Parathyroid adenoma (tissue), 2 donors: Measurements from ENCODE around the gene SATB2.

Source experiments
- H2AFZ ChIP-seq: fragments of 300-600 bp; sonication (generic); one replicate; pipeline ENCODE4 v1.7.0; 2017; ENCODE audit warnings: antibody characterized with exemption, mild to moderate bottlenecking
- H3K27ac ChIP-seq: fragments of 300-600 bp; sonication (generic); one replicate; pipeline ENCODE4 v1.7.0; 2017
- H3K27me3 ChIP-seq: fragments of 300-600 bp; sonication (generic); one replicate; pipeline ENCODE4 v1.7.0; 2017; ENCODE audit warnings: low read length; ENCODE audit not compliant: control insufficient read depth, insufficient read depth
- H3K36me3 ChIP-seq: fragments of 300-600 bp; sonication (generic); one replicate; pipeline ENCODE4 v1.7.0; 2017; ENCODE audit warnings: low read length; ENCODE audit not compliant: control insufficient read depth, insufficient read depth
- H3K4me1 ChIP-seq: fragments of 300-600 bp; sonication (generic); one replicate; pipeline ENCODE4 v1.7.0; 2017; ENCODE audit warnings: control low read depth
- H3K4me2 ChIP-seq: fragments of 300-600 bp; sonication (generic); one replicate; pipeline ENCODE4 v1.7.0; 2017; ENCODE audit warnings: low read length
- H3K4me3 ChIP-seq: fragments of 300-600 bp; sonication (generic); one replicate; pipeline ENCODE4 v1.7.0; 2017; ENCODE audit warnings: low read depth, low read length
- H3K79me2 ChIP-seq: fragments of 300-600 bp; sonication (generic); one replicate; pipeline ENCODE4 v1.7.0; 2017; ENCODE audit warnings: control low read depth
- H3K9ac ChIP-seq: fragments of 300-600 bp; sonication (generic); one replicate; pipeline ENCODE4 v1.7.0; 2017; ENCODE audit warnings: mild to moderate bottlenecking
- H3K9me3 ChIP-seq: fragments of 300-600 bp; sonication (generic); one replicate; pipeline ENCODE4 v1.7.0; 2017; ENCODE audit warnings: low read length; ENCODE audit not compliant: control insufficient read depth
- TF ChIP-seq, protein P1 (sequence below): fragments of 300-600 bp; sonication (generic); IDR thresholded peaks from one replicate; pipeline ENCODE4 v1.7.0; 2017; ENCODE audit warnings: antibody characterized with exemption, mild to moderate bottlenecking
- donor health status: primary hyperparathyroidism.

Gene SATB2

DNA sequence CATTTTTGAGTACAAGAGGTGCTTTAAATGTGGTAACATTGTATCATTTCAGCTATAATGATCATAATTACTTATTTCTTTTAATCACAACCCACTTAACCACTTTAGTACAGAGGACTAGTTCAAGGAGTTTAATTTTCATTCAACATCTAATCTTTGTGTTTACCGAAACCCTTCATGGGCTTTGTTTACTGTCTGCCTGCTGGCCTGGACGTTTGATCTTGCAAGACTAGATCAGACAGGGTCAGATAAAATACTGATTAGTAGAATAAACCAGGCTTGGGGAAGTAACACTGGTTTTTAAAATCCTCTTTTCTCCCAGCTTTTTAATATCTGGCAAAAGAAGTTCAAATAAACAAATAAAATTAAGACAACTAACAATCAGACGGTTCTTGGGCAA, 93.6 kb downstream of the SATB2 start:
- TF ChIP-seq, protein P1, sequence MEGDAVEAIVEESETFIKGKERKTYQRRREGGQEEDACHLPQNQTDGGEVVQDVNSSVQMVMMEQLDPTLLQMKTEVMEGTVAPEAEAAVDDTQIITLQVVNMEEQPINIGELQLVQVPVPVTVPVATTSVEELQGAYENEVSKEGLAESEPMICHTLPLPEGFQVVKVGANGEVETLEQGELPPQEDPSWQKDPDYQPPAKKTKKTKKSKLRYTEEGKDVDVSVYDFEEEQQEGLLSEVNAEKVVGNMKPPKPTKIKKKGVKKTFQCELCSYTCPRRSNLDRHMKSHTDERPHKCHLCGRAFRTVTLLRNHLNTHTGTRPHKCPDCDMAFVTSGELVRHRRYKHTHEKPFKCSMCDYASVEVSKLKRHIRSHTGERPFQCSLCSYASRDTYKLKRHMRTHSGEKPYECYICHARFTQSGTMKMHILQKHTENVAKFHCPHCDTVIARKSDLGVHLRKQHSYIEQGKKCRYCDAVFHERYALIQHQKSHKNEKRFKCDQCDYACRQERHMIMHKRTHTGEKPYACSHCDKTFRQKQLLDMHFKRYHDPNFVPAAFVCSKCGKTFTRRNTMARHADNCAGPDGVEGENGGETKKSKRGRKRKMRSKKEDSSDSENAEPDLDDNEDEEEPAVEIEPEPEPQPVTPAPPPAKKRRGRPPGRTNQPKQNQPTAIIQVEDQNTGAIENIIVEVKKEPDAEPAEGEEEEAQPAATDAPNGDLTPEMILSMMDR: no peak
- H3K79me2 ChIP-seq: no peaks in the 10 kb centered on the region
- no peaks in the 10 kb centered on the region for H3K9me3 ChIP-seq
- no peaks in the 10 kb centered on the region for H3K27me3 ChIP-seq
- H3K4me1 ChIP-seq: no peaks in the 10 kb centered on the region
- H3K4me2 ChIP-seq: no peak overlapping the region
- H2AFZ ChIP-seq: no peak overlapping the region
- no peak overlapping the region for H3K9ac ChIP-seq
- H3K36me3 ChIP-seq: no peaks in the 10 kb centered on the region
- H3K27ac ChIP-seq: no peak overlapping the region
- no peak overlapping the region for H3K4me3 ChIP-seq

DNA sequence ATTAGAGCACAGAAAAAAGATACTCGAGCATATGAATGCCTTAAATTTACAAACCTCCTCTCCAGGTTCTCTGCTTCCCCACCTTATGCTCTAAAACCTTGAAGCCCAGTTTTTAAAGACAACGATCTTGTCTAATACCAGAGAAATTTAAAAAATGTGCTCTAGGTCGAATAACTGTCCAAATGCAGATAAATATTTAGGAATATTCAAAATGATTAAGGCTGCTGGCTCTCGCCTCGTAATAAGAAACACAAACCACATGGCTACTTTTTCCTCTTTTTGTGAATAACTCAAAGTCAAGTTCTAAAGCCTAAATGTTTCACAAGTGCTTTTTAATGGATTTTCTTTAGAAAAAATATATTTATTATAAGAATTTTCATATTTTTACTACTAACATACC, 101.3 kb downstream of the SATB2 start:
- H3K9ac ChIP-seq: no peak overlapping the region
- H3K4me2 ChIP-seq: no peak overlapping the region
- no peaks in the 10 kb centered on the region for H3K36me3 ChIP-seq
- no peak overlapping the region for H3K27ac ChIP-seq
- no peak overlapping the region for H2AFZ ChIP-seq
- H3K9me3 ChIP-seq: no peaks in the 10 kb centered on the region
- H3K4me1 ChIP-seq: no peaks in the 10 kb centered on the region
- H3K4me3 ChIP-seq: no peak overlapping the region
- no peaks in the 10 kb centered on the region for H3K27me3 ChIP-seq
- TF ChIP-seq, protein P1: no peak
- H3K79me2 ChIP-seq: no peaks in the 10 kb centered on the region

DNA sequence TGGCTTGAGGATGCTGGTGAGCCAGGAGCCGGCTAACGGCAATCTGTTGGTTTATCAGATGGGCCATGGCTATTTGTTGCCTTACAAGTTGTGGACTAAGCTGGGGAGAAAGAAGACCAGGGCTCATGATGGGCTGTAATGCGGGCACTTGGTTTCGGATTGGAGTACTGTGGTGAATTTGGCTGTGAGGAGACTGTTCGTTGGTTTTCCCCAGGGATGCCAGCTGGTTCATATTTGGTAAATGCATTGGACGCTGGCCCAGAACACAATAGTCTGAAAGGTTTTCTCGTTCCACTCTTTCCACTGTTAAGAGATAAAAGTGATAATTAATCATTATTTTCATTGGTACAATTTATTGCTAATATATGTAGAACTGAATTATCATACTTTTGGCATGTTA, 108.9 kb downstream of the SATB2 start:
- H3K27me3 ChIP-seq: no peaks in the 10 kb centered on the region
- no peak overlapping the region for H2AFZ ChIP-seq
- no peaks in the 10 kb centered on the region for H3K36me3 ChIP-seq
- H3K27ac ChIP-seq: no peak overlapping the region
- no peaks in the 10 kb centered on the region for H3K4me1 ChIP-seq
- no peak overlapping the region for H3K9ac ChIP-seq
- H3K4me2 ChIP-seq: no peak overlapping the region
- no peak overlapping the region for H3K4me3 ChIP-seq
- TF ChIP-seq, protein P1: no peak
- H3K79me2 ChIP-seq: no peaks in the 10 kb centered on the region
- H3K9me3 ChIP-seq: no peaks in the 10 kb centered on the region

DNA sequence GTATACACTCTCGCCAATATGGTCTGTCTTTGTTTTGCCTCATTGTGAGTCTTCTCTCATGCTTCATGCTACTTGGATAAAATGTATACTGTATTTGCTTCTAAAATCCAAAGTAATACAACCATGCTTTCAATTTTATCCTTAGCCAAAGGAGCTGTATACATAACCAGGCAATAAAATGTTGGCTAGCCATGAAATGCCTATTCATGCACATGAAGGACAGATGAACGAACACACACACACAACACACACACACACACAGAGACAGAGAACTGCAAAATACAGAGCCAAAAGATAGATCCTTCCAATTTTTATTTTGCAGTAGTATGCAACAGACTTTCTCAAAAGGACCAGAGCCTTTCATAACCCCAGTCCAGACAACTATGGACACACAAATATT, 113.7 kb downstream of the SATB2 start:
- no peaks in the 10 kb centered on the region for H3K9me3 ChIP-seq

DNA sequence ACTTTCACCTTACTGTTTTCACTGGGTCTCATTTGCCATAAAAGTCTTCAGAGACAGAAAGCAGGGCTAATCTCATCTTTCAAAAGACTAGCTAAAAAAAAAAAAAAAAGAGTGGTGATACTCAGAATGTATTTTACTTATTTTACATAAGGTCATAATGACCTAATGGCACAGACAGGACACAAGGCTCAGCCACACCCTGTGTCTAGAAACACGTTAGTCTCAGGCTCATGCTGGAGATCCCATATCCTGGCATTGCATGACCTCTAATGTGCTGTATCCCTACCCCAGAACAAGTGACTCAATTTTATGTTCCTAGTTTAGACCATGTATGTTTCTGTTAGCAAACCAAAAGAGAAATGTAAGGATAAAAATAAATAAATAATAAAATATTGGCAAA, 115.4 kb downstream of the SATB2 start:
- no peak overlapping the region for H2AFZ ChIP-seq
- no peaks in the 10 kb centered on the region for H3K27me3 ChIP-seq
- H3K79me2 ChIP-seq: no peaks in the 10 kb centered on the region
- no peaks in the 10 kb centered on the region for H3K9me3 ChIP-seq
- no peak overlapping the region for H3K4me2 ChIP-seq
- no peak overlapping the region for H3K27ac ChIP-seq
- no peaks in the 10 kb centered on the region for H3K36me3 ChIP-seq
- no peak overlapping the region for H3K9ac ChIP-seq
- TF ChIP-seq, protein P1: no peak
- no peaks in the 10 kb centered on the region for H3K4me1 ChIP-seq
- H3K4me3 ChIP-seq: no peak overlapping the region

More for the DNA sequence above, 113.7 kb downstream of the SATB2 start:
- Histone ChIP-seq H3K27me3 (no peaks in the 10 kb centered on the region), H3K4me3 (no peak overlapping the region), H3K9ac (no peak overlapping the region), H3K79me2 (no peaks in the 10 kb centered on the region), H3K4me2 (no peak overlapping the region), H2AFZ (no peak overlapping the region), H3K4me1 (no peaks in the 10 kb centered on the region), H3K36me3 (no peaks in the 10 kb centered on the region), H3K27ac (no peak overlapping the region)
- TF ChIP-seq, protein P1: no peak
